ENCODE measurements around the gene ZNF524.
"Not testable (repeated sequence)": the region's sequence is repeated elsewhere in the genome, so short reads cannot be mapped to it uniquely, and the experiment has no call there.

Gene ZNF524

GRCh38 chr19:55581145-55581822 is 18.8 kb upstream of the ZNF524 start:
- no peak for DNase-seq (ENCODE audit: low read depth)

DNA sequence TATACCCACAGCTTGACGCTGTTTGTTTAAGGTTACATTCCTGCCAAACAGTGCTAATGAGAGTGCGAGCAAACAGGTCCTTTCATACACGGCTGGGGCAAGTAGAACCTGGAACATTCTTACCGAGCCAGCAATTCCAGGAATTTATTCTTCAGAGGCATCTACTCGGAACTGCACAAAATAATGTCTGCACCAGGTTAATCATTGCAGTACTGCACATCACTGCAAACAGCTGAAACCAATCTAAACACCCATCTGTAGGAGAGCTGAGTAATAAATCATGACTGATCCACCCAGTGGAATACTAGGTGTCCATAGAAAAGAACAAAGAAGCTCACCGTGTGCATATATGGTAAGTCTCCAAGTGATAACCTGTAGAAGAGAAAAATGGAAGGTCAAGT is 18.3 kb upstream of the ZNF524 start:
- DNase-seq (ENCODE audit: low read depth), result no peak

DNA sequence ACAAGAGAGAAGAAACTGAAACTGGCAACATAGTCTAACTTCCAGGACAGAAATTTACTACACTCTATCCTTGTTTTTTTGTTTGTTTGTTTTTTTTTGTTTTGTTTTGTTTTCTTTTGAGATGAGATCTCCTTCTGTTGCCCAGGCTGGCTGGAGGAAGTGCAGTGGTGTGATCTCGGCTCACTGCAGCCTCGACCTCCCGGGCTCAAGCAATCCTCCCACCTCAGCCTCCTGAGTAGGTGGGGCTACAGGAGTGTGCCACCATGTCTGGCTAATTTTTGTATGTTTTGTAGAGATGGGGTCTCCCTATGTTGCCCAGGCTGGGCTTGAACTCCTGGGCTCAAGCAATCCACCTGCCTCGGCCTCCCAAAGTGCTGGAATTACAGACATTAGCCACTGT is 17.8 kb upstream of the ZNF524 start:
- DNase-seq (ENCODE audit: low read depth), result not testable (repeated sequence)

DNA sequence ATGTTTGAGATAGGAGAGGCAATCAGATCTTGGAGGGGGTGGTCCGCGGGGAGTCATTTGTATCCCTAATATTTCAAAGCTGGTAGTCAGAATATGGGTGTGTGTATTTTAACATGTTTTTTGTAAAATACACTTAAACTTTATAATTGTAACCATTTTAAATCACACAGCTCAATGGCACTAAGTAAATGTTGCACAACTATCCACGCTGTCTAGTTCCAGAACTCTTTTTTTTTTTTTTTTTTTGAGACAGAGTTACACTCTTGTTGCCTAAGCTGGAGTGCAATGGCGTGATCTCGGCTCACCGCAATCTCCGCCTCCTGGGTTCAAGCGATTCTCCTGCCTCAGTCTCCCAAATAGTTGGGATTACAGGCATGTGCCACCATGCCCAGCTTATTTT is 16.2 kb upstream of the ZNF524 start:
- DNase-seq (ENCODE audit: low read depth), result not testable (repeated sequence)

DNA sequence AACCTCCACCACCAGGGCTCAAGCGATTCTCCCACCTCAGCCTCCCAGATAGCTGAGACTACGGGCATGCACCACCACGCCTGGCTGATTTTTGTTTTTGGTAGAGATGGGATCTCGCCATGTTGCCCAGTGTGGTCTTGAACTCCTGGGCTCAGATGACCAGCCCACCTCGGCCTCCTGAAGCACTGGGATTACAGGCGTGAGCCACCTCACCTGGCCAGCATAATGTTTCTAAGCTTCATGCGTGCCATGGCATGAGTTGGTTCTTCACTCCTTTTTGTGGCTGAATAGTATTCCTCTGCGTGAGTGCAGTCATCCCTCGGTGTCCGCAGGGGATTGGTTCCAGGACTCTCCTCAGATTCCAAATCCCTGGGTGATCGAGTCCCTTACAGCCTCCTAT is 15.2 kb upstream of the ZNF524 start:
- no peak for DNase-seq (ENCODE audit: low read depth)

- DNase-seq (ENCODE audit: low read depth), result peak; percentile 32
Measured at GRCh38 chr19:55585658-55586339, 14.3 kb upstream of the ZNF524 start.

GRCh38 chr19:55586976-55587668 is 13.0 kb upstream of the ZNF524 start:
- DNase-seq (ENCODE audit: low read depth), result peak; percentile 87

DNA sequence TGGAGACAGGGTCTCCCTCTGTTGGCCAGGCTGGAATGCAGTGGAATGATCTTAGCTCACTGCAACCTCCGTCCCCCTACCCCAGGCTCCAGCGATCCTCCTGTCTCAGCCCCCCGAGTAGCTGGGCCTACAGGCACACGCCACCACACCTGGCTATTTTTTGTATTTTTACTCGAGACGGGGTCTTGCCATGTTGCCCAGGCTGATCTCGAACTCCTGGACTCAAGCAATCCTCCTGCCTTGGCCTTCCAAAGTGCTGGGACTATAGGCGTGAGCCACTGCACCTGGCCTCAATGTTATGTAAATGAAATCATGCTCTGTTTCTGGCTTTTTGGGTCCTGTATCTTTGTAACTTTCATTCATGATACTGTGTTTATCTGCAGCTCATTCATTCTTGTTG is 11.3 kb upstream of the ZNF524 start:
- DNase-seq (ENCODE audit: low read depth), result no peak

GRCh38 chr19:55590109-55590508 is 10.0 kb upstream of the ZNF524 start:
- DNase-seq (ENCODE audit: low read depth), result no peak

DNA sequence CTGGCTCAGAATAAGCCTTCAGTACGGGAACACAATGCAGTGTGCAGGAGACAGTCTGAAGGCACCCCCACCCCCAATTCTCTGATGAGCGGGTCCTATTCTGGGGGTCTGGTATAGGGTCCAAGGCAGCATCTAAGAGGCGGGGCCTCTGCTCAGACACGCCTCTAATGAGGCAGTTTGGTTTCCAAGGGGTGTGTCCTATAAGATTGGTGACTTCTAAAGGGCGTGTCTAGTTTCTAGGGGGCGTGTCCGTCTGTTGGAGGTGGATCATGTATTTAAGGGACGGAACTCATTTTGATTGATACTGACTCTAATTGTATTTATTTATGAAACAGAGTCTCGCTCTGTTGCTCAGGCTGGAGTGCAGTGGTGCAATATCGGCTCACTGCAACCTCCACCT is 9.5 kb upstream of the ZNF524 start:
- DNase-seq (ENCODE audit: low read depth), result no peak

- DNase-seq (ENCODE audit: low read depth), result no peak
Measured at GRCh38 chr19:55591555-55591954, 8.5 kb upstream of the ZNF524 start.

DNA sequence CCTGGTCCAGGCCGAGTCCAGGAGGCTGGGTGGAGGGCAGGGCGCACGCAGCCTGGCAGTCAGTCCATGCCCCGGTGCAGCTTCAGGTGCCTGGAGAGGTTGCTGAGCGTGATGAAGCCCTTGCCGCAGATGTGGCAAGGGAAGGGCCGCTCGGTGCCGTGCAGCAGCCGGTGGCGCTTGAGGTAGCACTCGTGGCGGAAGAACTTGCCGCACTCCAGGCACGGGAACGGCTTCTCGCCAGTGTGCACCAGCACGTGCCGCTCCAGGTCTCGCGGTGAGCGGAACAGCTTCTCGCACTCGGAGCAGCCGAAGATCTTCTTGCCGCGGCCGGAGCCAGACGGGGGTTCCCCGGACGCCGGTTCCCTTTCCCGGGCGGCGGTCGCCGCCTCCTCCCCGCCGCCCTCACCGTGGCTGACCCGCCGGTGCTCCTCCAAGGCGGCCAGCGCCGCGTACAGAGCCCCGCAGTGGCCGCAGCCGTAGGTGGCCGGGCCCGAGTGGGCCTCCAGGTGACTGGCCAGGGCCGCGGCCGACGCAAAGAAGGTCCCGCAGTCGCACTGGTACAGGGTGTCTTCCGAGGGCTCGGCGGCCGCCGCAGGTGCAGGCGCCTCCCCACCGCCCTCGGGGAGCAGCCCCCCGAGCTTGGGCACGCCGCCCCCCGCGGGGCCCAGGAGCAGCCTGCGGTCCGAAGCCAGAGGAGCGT is 7.5 kb upstream of the ZNF524 start:
- no peak for DNase-seq (ENCODE audit: low read depth)

GRCh38 chr19:55593096-55593772 is 6.9 kb upstream of the ZNF524 start:
- no peak for DNase-seq (ENCODE audit: low read depth)

GRCh38 chr19:55594996-55595545 is 5.0 kb upstream of the ZNF524 start:
- no peak for DNase-seq (ENCODE audit: low read depth)

DNA sequence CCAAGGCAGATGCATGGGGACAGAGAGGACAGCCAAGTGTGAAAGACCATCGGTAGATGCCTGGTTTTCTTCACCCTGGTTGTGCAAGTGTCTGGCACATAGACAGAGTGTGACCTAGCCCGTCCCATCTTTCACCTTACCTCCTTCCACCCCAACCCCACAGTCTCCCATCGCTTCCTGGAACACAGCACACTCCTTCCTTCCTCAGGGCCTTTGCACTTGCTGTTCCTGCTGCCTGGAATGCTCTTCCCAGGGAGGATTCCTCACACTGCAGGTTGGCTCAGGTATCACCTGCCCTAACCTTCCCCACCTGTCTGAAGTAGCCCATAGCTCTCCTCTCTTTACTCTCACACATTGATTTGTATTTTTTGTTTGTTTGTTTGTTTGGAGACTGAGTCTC is 3.8 kb upstream of the ZNF524 start:
- no peak for DNase-seq (ENCODE audit: low read depth)

DNA sequence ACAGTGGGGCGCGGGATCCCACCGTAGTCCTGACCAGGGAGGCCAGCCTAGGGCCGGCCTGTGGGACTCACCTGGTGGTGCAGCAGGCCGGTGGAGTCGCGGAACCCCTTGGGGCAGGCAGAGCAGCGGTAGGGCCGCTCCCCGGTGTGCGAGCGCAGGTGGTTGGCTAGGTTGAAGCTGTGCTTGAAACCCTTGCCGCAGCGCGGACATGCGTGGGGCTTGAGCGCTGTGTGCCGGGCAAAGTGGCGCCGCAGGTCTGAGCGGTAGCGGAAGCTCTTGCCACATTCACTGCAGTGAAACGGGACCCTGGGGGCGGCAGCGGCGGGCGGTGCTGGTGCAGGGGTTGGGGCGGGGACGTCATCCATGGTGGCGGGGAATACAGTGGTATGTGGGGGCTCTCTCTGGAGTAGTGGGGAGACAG is 2.6 kb upstream of the ZNF524 start:
- no peak for DNase-seq (ENCODE audit: low read depth)

DNA sequence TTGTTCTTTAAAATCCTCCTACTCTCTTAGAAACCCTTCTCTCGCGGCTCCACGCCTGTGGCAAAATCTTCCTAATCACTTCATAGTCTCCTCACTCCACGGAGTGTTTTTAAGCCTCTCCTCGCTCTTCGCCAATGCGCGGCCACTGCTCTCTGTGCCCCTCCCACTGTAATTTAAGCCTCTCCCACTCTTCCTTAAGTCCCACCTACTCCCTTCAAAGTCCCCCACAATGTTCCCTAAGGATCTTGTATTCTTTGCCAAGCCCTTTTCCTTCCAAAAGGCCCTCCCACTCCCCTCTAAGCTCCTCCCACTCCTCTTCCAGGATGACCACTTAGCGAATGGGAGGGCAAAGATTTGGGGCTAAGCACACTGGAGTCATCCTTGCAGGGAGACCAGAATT is 2.1 kb upstream of the ZNF524 start:
- DNase-seq (ENCODE audit: low read depth), result no peak

- DNase-seq (ENCODE audit: low read depth), result peak; percentile 85
Measured at GRCh38 chr19:55598719-55599467, 1.2 kb upstream of the ZNF524 start.

DNA sequence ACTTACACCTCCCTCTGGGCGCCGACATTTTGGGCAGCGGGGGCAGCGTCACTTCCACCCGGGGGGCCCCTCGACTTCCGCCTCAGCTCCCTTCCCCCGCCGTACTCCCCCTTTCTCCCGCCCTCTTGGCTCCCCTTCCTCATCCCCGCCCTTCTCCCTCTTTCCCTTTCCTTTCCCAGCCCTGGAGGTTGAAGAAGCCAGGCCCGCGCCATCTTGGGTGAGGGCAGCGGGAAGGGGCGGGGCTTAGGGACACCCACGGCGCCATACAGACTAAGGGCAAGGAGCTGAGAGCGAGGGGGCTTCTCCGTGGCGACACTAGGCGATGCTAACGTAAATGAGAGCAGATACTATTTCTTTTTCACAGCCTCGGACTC is 633 bp upstream of the ZNF524 start, which contains the start of gene FIZ1:
FIZ1 (minus strand) TSS at position 50 of the 374 bp plus-strand sequence. CDS start 1,652 bp downstream, outside the sequence.
- peak; percentile 94 for DNase-seq (ENCODE audit: low read depth)

- no peak for DNase-seq (ENCODE audit: low read depth)
Measured at GRCh38 chr19:55600662-55601028, 557 bp downstream of the ZNF524 start.

DNA sequence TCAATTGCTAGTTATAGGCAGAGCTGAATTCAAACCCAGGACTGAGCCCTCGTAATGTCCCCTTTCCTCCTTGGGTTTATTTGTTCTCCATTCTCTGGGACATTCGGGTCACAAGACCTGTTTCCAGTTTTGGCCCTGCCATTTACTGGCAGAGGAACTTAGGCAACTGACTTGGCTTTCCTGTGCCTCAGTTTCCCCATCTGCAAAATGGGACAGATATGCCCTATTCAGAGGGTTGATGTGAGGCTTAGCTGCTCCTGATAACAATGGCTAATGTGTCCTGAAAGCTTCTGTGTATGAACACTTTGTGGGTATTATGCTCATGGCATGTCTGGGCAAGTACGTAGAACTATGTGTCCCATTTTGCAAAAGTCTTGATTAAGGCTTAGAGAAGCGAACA is 996 bp downstream of the ZNF524 start:
- no peak for DNase-seq (ENCODE audit: low read depth)

Data from activated T-helper 9 cell treated with anti-CD3 and anti-CD28 coated beads, Interleukin-2, amount 50 U/mL, for 16 hours (primary cell).